H1 (cell line): ENCODE measurements around the gene SDHAF4. TPM values are rescaled to one million over a fixed set of nuclear protein-coding genes. Genes with fewer than 3 reads are reported as not detected.

Experiments
- CHD1 ChIP-seq: IDR thresholded peaks from 2 replicates; pipeline ENCODE4 v1.6.1; 2012; ENCODE audit warnings: low read depth, low read length, improper control_type of control experiment
- CREB1 ChIP-seq: IDR thresholded peaks from 2 replicates; pipeline ENCODE4 v1.6.1; 2012; ENCODE audit warnings: inconsistent platforms
- NRF1 ChIP-seq: IDR thresholded peaks from 2 replicates; pipeline ENCODE4 v1.6.1; 2011; ENCODE audit warnings: mild to moderate bottlenecking, low read depth, low read length, improper control_type of control experiment
- RXRA ChIP-seq: IDR thresholded peaks from 2 replicates; pipeline ENCODE4 v1.6.1; 2011; ENCODE audit warnings: low read depth, mild to moderate bottlenecking, low read length, moderate library complexity; ENCODE audit not compliant: insufficient read depth
- SIX5 ChIP-seq: IDR thresholded peaks from 2 replicates; pipeline ENCODE4 v1.6.1; 2011; ENCODE audit warnings: mild to moderate bottlenecking, low read depth, low read length
- TCF12 ChIP-seq: IDR thresholded peaks from 2 replicates; pipeline ENCODE4 v1.6.1; 2011; ENCODE audit warnings: low read depth, mild to moderate bottlenecking, low read length
- polyA plus RNA-seq, 7 experiments: library from polyadenylated mRNA; depleted of rRNA in 3 of 7; stranded (reverse) in 5 of 7; unstranded in 2 of 7; fragments of >200 nt in 5 of 7; fragments of 200-250 nt in 2 of 7; gene quantifications; 1 replicate in 5 of 7; 2 replicates in 1 of 7; 4 replicates in 1 of 7; pipeline versions ENCODE4 v1.2.1 to v1.2.3, GENCODE V29; 2011 to 2013; ENCODE audit warnings: missing spikeins in 2 of 7, mixed read lengths in 2 of 7
- total RNA-seq: library from RNA; stranded (reverse); fragmentation: NEBNext Ultra II Directional; extraction: Animal tissue kit (Norgen Biotek cat#: 25700); gene quantifications from 2 replicates; pipeline ENCODE4 v1.2.1, GENCODE V29; 2021

SDHAF4 gene
- total and polyA plus RNA-seq, 2 of the 8 experiments (the other 6 are each of a cell fraction or from before 2014, with no cell fraction given), result 9.8 to 14.9 TPM

DNA sequence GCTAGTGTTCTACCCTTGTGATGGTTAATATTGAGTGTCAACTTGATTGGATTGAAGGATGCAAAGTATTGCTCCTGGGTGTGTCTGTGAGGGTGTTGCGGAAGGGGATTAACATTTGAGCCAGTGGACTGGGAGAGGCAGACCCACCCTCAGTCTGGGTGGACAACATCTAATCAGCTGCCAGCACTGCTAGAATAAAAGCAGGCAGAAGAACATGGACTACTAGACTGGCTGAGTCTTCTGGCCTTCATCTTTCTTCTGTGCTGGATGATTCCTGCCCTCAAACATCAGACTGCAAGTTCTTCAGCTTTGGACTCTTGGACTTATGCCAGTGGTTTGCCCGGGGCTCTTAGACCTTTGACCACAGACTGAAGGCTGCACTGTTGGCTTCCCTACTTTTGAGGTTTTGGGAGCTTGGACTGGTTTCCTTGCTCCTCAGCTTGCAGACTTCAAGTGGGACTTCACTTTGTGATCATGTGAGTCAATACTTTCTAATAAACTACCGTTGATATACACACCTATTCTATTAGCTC, 50.1 kb downstream of the SDHAF4 start (continued):
- TF ChIP-seq TCF12 (no peak), NRF1 (no peak), CHD1 (no peak), CREB1 (no peak), RXRA (no peak), SIX5 (no peak)
- TF ChIP-seq, all 59 proteins: peak for 0
